ENCODE data around the gene PPP1R27.

Gene PPP1R27

GRCh38 chr17:81834831-81835267 is at the start of gene PPP1R27:
Gene PPP1R27 (minus strand): TSS chr17:81835050. CDS start chr17:81834953, 97 bp downstream.
- DNase-seq (ENCODE audit: low read depth): no peak

GRCh38 chr17:81884520-81884919 is 49.7 kb upstream of the PPP1R27 start:
- no peak for DNase-seq (ENCODE audit: low read depth)

- no peak for DNase-seq (ENCODE audit: low read depth)
Observed at GRCh38 chr17:81879121-81879520, 44.3 kb upstream of the PPP1R27 start.

- DNase-seq (ENCODE audit: low read depth): no peak
Observed at GRCh38 chr17:81878294-81878693, 43.4 kb upstream of the PPP1R27 start.

GRCh38 chr17:81877569-81877968 is 42.7 kb upstream of the PPP1R27 start:
- no peak for DNase-seq (ENCODE audit: low read depth)

GRCh38 chr17:81871387-81872230 is 36.8 kb upstream of the PPP1R27 start:
- DNase-seq (ENCODE audit: low read depth): peak; percentile 92

GRCh38 chr17:81870981-81871386 is 36.1 kb upstream of the PPP1R27 start, which contains the start of gene ARHGDIA:
Gene ARHGDIA (minus strand): TSS chr17:81871337. CDS start chr17:81869930, 1,407 bp downstream.
- DNase-seq (ENCODE audit: low read depth): no peak

- DNase-seq (ENCODE audit: low read depth): no peak
Observed at GRCh38 chr17:81870131-81870980, 35.5 kb upstream of the PPP1R27 start.

- DNase-seq (ENCODE audit: low read depth): no peak
Observed at GRCh38 chr17:81869221-81870130, 34.6 kb upstream of the PPP1R27 start.

- no peak for DNase-seq (ENCODE audit: low read depth)
Observed at GRCh38 chr17:81868674-81869220, 33.9 kb upstream of the PPP1R27 start.

GRCh38 chr17:81867991-81868673 is 33.3 kb upstream of the PPP1R27 start:
- DNase-seq (ENCODE audit: low read depth): no peak

- no peak for DNase-seq (ENCODE audit: low read depth)
Observed at GRCh38 chr17:81867170-81867990, 32.5 kb upstream of the PPP1R27 start.

GRCh38 chr17:81866440-81867169 is 31.8 kb upstream of the PPP1R27 start:
- DNase-seq (ENCODE audit: low read depth): no peak

GRCh38 chr17:81865733-81866439 is 31.0 kb upstream of the PPP1R27 start:
- no peak for DNase-seq (ENCODE audit: low read depth)

GRCh38 chr17:81865358-81865732 is 30.5 kb upstream of the PPP1R27 start:
- no peak for DNase-seq (ENCODE audit: low read depth)

- DNase-seq (ENCODE audit: low read depth): no peak
Observed at GRCh38 chr17:81863833-81864768, 29.3 kb upstream of the PPP1R27 start.

GRCh38 chr17:81863123-81863675 is 28.3 kb upstream of the PPP1R27 start:
- DNase-seq (ENCODE audit: low read depth): no peak
